Upper lobe of left lung (tissue), 6 donors: ENCODE data around the gene OCEL1. TPM values are rescaled to one million over a fixed set of nuclear protein-coding genes. Genes with fewer than 3 reads are reported as not detected.

ENCODE experiments used
- ATAC-seq, 2 donors: fragments of 200-7000 bp; cut with Tn5 transposase; one replicate each; pipeline ENCODE4 v1.9.1; 2022; ENCODE audit warnings: mild to moderate bottlenecking in 2 of 2, moderate library complexity in 2 of 2; ENCODE audit not compliant: low FRiP score in 2 of 2
- DNase-seq, 2 donors: peaks; one replicate each; pipeline ENCODE4 v3.0.0-alpha.2; 2019 to 2020
- H3K27ac ChIP-seq, 4 donors: fragments of 200-600 bp; sonication (generic); one replicate each; pipeline ENCODE4 v1.5.1; 2016 to 2019
- H3K27me3 ChIP-seq, 4 donors: fragments of 200-600 bp; sonication (generic); one replicate each; pipeline ENCODE4 v1.5.1; 2017 to 2019
- H3K36me3 ChIP-seq, 4 donors: fragments of 200-600 bp; sonication (generic); one replicate each; pipeline ENCODE4 v1.5.1; 2016 to 2019
- H3K4me1 ChIP-seq, 4 donors: fragments of 200-600 bp; sonication (generic); one replicate each; pipeline ENCODE4 v1.5.1; 2018 to 2019
- H3K4me3 ChIP-seq, 4 donors: fragments of 200-600 bp; sonication (generic); one replicate each; pipeline ENCODE4 v1.5.1; 2017 to 2019; ENCODE audit warnings: mild to moderate bottlenecking in 2 of 4, moderate library complexity in 1 of 4
- H3K9me3 ChIP-seq, 4 donors: fragments of 200-600 bp; sonication (generic); one replicate each; pipeline ENCODE4 v1.5.1; 2018 to 2019
- CTCF ChIP-seq, 6 experiments: fragments of 450-650 bp in 4 of 6; fragments of 200-600 bp in 2 of 6; sonication (generic) in 2 of 6; IDR thresholded peaks; one replicate each; pipeline ENCODE4 v1.5.1; 2016 to 2019; ENCODE audit warnings: antibody characterized with exemption in 6 of 6
- EP300 ChIP-seq, 4 donors: sonication (generic); formaldehyde crosslinking; IDR thresholded peaks; one replicate each; pipeline ENCODE4 v1.5.1; 2017; ENCODE audit warnings: antibody characterized with exemption in 4 of 4, control low read depth in 2 of 4
- POLR2A ChIP-seq, 4 donors: fragments of 450-650 bp; IDR thresholded peaks; one replicate each; pipeline ENCODE4 v1.5.1; 2016 to 2017; ENCODE audit warnings: antibody characterized with exemption in 4 of 4, mild to moderate bottlenecking in 2 of 4
- POLR2AphosphoS5 ChIP-seq, 2 donors: sonication (generic); formaldehyde crosslinking; IDR thresholded peaks; one replicate each; pipeline ENCODE4 v1.5.1; 2017; ENCODE audit warnings: antibody characterized with exemption in 2 of 2
- WGBS, 2 donors: methylation state at CpG; one replicate each; pipeline ENCODE4 v1.1.5; 2017 to 2018; 5-methylcytosine and 5-hydroxymethylcytosine counted together
- total RNA-seq, 6 donors: library from RNA; depleted of rRNA in 4 of 6; stranded (reverse); fragments of >200 nt in 4 of 6; gene quantifications; one replicate each; pipeline versions ENCODE4 v1.1.0 to v1.2.1, GENCODE V29; 2016 to 2021
- donor health status: DM: no; HTN: no; CAD: no; lungs with moderate emphysema.
- donor health status: DM: no; HTN: yes; CAD: no; lungs with severe emphysema.

Gene OCEL1
- total RNA-seq, 6 donors from 2014 or later, result 12.3 to 37.7 (median 25.8) TPM

GRCh38 chr19:17263712-17264640, 38.0 kb downstream of the OCEL1 start:
- Histone ChIP-seq H3K27me3 (no peaks in the 10 kb centered on the region), H3K27ac (peak overlapping the region; percentile 67 to 86 (median 74)), H3K36me3 (peaks cover 0 to 9% (median 4%) of the 10 kb centered on the region in 4 donors), H3K4me1 (peaks cover 6 to 36% (median 22%) of the 10 kb centered on the region in 4 donors), H3K9me3 (no peaks in the 10 kb centered on the region), H3K4me3 (peak overlapping the region; percentile 26 to 53 (median 44))
- DNase-seq (peak in 1 of 2 donors; percentile 79), ATAC-seq (no peak)
- 58 to 73% methylated on average over 15 to 23 of the region's 23 CpGs for WGBS, 2 donors
- no peak for TF ChIP-seq POLR2A (IDR thresholded peaks at IDR 0.05)

- Histone ChIP-seq H3K27me3 (no peaks in the 10 kb centered on the region), H3K4me1 (peaks cover 6 to 36% (median 22%) of the 10 kb centered on the region in 4 donors), H3K36me3 (peaks cover 0 to 11% (median 6%) of the 10 kb centered on the region in 4 donors), H3K9me3 (no peaks in the 10 kb centered on the region), H3K4me3 (peak within 1 kb of the TSS; percentile 26 to 53 (median 44)), H3K27ac (peak within 1 kb of the TSS; percentile 67 to 86 (median 74))
- DNase-seq (peak in 1 of 2 donors; percentile 39), ATAC-seq (no peak)
- 25 to 31% methylated on average over 5 of the region's 5 CpGs for WGBS, 2 donors
- TF ChIP-seq POLR2A (IDR thresholded peaks at IDR 0.05), result peak in 2 of 4 donors; percentile 50 to 52
- TF ChIP-seq EP300 (IDR thresholded peaks at IDR 0.05), result peak in 2 of 4 donors; percentile 31 to 62
- no peak for TF ChIP-seq CTCF (IDR thresholded peaks at IDR 0.05)
- peak in 1 of 2 donors; percentile 84 for TF ChIP-seq POLR2AphosphoS5 (IDR thresholded peaks at IDR 0.05)
These were observed 38.6 kb downstream of the OCEL1 start, which contains the start of gene USHBP1 for GRCh38 chr19:17264641-17264979. Gene USHBP1 (minus strand): TSS chr19:17264745. CDS start chr19:17264299, 446 bp downstream.

GRCh38 chr19:17266026-17266425, 40.0 kb downstream of the OCEL1 start:
- TF ChIP-seq POLR2AphosphoS5 (IDR thresholded peaks at IDR 0.05), result no peak
- no peak for TF ChIP-seq CTCF (IDR thresholded peaks at IDR 0.05)
- TF ChIP-seq EP300 (IDR thresholded peaks at IDR 0.05), result no peak
- no peak for TF ChIP-seq POLR2A (IDR thresholded peaks at IDR 0.05)
- Histone ChIP-seq H3K9me3 (no peaks in the 10 kb centered on the region), H3K4me1 (peaks cover 6 to 32% (median 18%) of the 10 kb centered on the region in 4 donors), H3K36me3 (peaks cover 0 to 23% (median 17%) of the 10 kb centered on the region in 4 donors), H3K27ac (peak overlapping the region in 1 of 4 donors; percentile 86), H3K27me3 (no peaks in the 10 kb centered on the region), H3K4me3 (no peak overlapping the region)
- no peak for DNase-seq
- no peak for ATAC-seq
- WGBS, 2 donors, result 89 to 95% methylated on average over 7 of the region's 7 CpGs

GRCh38 chr19:17266589-17266974, 40.6 kb downstream of the OCEL1 start:
- DNase-seq, result no peak
- TF ChIP-seq EP300 (IDR thresholded peaks at IDR 0.05) (no peak), POLR2A (IDR thresholded peaks at IDR 0.05) (no peak), POLR2AphosphoS5 (IDR thresholded peaks at IDR 0.05) (no peak), CTCF (IDR thresholded peaks at IDR 0.05) (no peak)
- Histone ChIP-seq H3K27me3 (no peaks in the 10 kb centered on the region), H3K4me3 (peak overlapping the region in 1 of 4 donors; percentile 61), H3K9me3 (no peaks in the 10 kb centered on the region), H3K36me3 (peaks cover 5 to 28% (median 22%) of the 10 kb centered on the region in 4 donors), H3K4me1 (peaks cover 6 to 30% (median 17%) of the 10 kb centered on the region in 4 donors), H3K27ac (peak overlapping the region in 2 of 4 donors; percentile 48 to 86)
- ATAC-seq, result no peak
- 58 to 78% methylated on average over 12 of the region's 12 CpGs for WGBS, 2 donors
